ENCODE data around the gene ACOT7.

- no peak for TF ChIP-seq CTCF (IDR thresholded peaks at IDR 0.05)
- no peak for TF ChIP-seq POLR2A (IDR thresholded peaks at IDR 0.05)
Observed at GRCh38 chr1:6397844-6398441, 4.4 kb upstream of the ACOT7 start.

Measured in lower leg skin (tissue), 3 donors.